PC-9 (cell line): ENCODE data around the gene TMEM234. TPM values are rescaled to one million over a fixed set of nuclear protein-coding genes. Genes with fewer than 3 reads are reported as not detected.

Experiments used
- BruUV-seq: library from RNA; stranded (reverse); fragments of 400-500 nt; replicated peaks from 2 replicates; lab custom pipeline; 2021; lab: Mats Ljungman, UMichigan
- CTCF ChIA-PET: fragments of 300-600 bp; sonication (Branson Sonifier 250); formaldehyde crosslinking; loops from one replicate; lab custom pipeline; 2022; ENCODE audit warnings: antibody characterized with exemption; lab: Charles Lee
- POLR2A ChIA-PET: fragments of 300-600 bp; sonication (Branson Sonifier 250); formaldehyde crosslinking; loops from one replicate; lab custom pipeline; 2022; ENCODE audit warnings: antibody characterized with exemption; ENCODE audit not compliant: unreplicated experiment; lab: Charles Lee
- DNase-seq, 2 experiments: peaks; one replicate each; pipeline versions ENCODE4 v3.0.0 to v3.0.0-alpha.2; 2015 to 2022; ENCODE audit warnings: mixed read lengths in 1 of 2
- H2AFZ ChIP-seq: fragments of 200-600 bp; sonication (generic); 2 replicates; pipeline ENCODE4 v1.8.1; 2017; ENCODE audit warnings: antibody characterized with exemption
- H3F3A ChIP-seq: fragments of 200-600 bp; sonication (generic); 2 replicates; pipeline ENCODE4 v1.8.1; 2017; ENCODE audit warnings: antibody characterized with exemption, mild to moderate bottlenecking, low read depth; ENCODE audit not compliant: insufficient read depth
- H3K27ac ChIP-seq: fragments of 200-600 bp; sonication (generic); 2 replicates; pipeline ENCODE4 v1.6.1; 2016; ENCODE audit warnings: mixed run types
- H3K27me3 ChIP-seq: fragments of 200-600 bp; sonication (generic); 2 replicates; pipeline ENCODE4 v1.6.1; 2016; ENCODE audit warnings: low read depth, mixed run types; ENCODE audit not compliant: insufficient read depth
- H3K36me3 ChIP-seq: fragments of 200-600 bp; sonication (generic); 2 replicates; pipeline ENCODE4 v1.6.1; 2016; ENCODE audit warnings: low read depth, mixed run types
- H3K4me1 ChIP-seq: fragments of 200-600 bp; sonication (generic); replicated peaks from 2 replicates; pipeline ENCODE4 v1.6.1; 2016; ENCODE audit warnings: mixed run types; ENCODE audit not compliant: insufficient read depth
- H3K4me2 ChIP-seq: fragments of 200-600 bp; sonication (generic); 2 replicates; pipeline ENCODE4 v1.6.1; 2017; ENCODE audit warnings: mixed run types
- H3K4me3 ChIP-seq: fragments of 200-600 bp; sonication (generic); 2 replicates; pipeline ENCODE4 v1.6.1; 2016; ENCODE audit warnings: mixed run types
- H3K79me2 ChIP-seq: fragments of 200-600 bp; sonication (generic); 2 replicates; pipeline ENCODE4 v1.6.1; 2017; ENCODE audit warnings: low read depth, mixed run types
- H3K9me2 ChIP-seq: fragments of 200-600 bp; sonication (generic); 2 replicates; pipeline ENCODE4 v1.8.1; 2017; ENCODE audit warnings: mild to moderate bottlenecking; ENCODE audit not compliant: insufficient read depth
- H3K9me3 ChIP-seq: fragments of 200-600 bp; sonication (generic); 2 replicates; pipeline ENCODE4 v1.8.1; 2016; ENCODE audit warnings: low read depth; ENCODE audit not compliant: insufficient read depth
- H4K20me1 ChIP-seq: fragments of 200-600 bp; sonication (generic); 2 replicates; pipeline ENCODE4 v1.8.1; 2017; ENCODE audit not compliant: insufficient read depth
- CTCF ChIP-seq: fragments of 200-600 bp; sonication (generic); conservative IDR thresholded peaks from 2 replicates; pipeline ENCODE4 v1.6.1; 2017; ENCODE audit warnings: mixed run types, antibody characterized with exemption, mild to moderate bottlenecking, moderate library complexity
- EZH2 ChIP-seq: fragments of 200-600 bp; sonication (generic); IDR thresholded peaks from 2 replicates; pipeline ENCODE4 v1.8.0; 2017; ENCODE audit warnings: antibody characterized with exemption, low read depth
- intact Hi-C: fragments of 100-400 bp; cut with micrococcal nuclease; formaldehyde crosslinking; loops from one replicate; pipeline ENCODE4 v1.10.0; 2022; ENCODE audit not compliant: unreplicated experiment
- total RNA-seq: library from RNA; stranded (reverse); gene quantifications from 2 replicates; pipeline ENCODE4 v1.2.3, GENCODE V29; 2021

Gene TMEM234
- total RNA-seq, 1 experiment from 2014 or later = 14.1 TPM

DNA sequence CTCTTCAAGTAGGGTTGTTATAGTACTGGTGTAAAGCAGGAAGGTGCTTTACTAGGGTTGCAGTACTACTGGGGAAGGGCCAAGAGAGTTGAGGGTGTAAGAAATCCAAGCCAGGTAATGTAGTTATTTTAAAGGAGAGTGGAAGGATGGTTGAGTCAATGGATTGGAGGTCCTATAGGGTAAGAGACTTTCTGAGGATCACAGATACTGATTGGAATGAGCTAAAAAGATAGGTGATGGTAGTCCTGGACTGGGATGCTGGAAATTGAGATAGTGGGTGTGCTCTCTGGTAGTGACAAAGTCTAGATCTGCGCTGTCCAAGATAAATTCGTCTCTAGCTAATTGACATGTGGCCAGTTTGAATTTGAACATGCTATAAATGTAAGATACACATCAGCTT, 35.7 kb downstream of the TMEM234 start:
- no peak overlapping the region for H2AFZ ChIP-seq
- CTCF ChIA-PET = no interaction called here
- peaks cover 4% of the 10 kb centered on the region; the same call in 1 of the 2 replicates for H3F3A ChIP-seq
- no peak overlapping the region for H3K4me2 ChIP-seq
- H3K79me2 ChIP-seq = peaks cover 51% of the 10 kb centered on the region
- H3K27ac ChIP-seq = peak overlapping the region; percentile 45
- H3K9me2 ChIP-seq = no peaks in the 10 kb centered on the region
- DNase-seq = no peak
- H3K4me3 ChIP-seq = no peak overlapping the region
- peaks cover 3% of the 10 kb centered on the region for H3K4me1 ChIP-seq
- peaks cover 18% of the 10 kb centered on the region for H4K20me1 ChIP-seq
- POLR2A ChIA-PET = no interaction called here
- no peak for TF ChIP-seq EZH2
- no peak for TF ChIP-seq CTCF
- intact Hi-C loops = no loop called here
- H3K27me3 ChIP-seq = no peaks in the 10 kb centered on the region
- BruUV-seq = no TSS peak
- peaks cover 77% of the 10 kb centered on the region for H3K36me3 ChIP-seq
- H3K9me3 ChIP-seq = no peaks in the 10 kb centered on the region

DNA sequence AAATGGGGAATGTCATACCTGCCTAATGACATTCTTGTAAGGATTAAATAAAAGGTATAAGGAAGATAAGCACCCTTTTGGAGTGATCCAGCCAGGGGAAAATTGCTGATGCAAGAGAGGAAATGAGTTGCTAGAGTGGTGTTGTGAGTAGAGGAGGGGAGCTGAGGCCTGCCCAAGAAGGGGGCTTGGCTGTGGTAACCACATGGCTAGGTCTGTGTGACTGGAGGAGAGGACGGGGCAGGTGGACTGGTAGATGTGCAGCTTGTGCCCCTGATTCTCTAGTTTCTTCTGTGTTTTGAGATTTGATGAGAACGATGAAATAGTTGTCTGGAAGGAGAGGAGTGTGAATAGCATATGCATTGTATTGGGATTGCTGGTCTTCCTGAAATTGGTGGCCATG, 36.1 kb downstream of the TMEM234 start:
- Histone ChIP-seq H3K9me3 (no peaks in the 10 kb centered on the region), H3K9me2 (no peaks in the 10 kb centered on the region), H3K4me2 (no peak overlapping the region), H4K20me1 (peaks cover 22% of the 10 kb centered on the region), H3K79me2 (peaks cover 55% of the 10 kb centered on the region), H2AFZ (no peak overlapping the region), H3K27ac (peak overlapping the region; percentile 45), H3K36me3 (peaks cover 77% of the 10 kb centered on the region), H3K27me3 (no peaks in the 10 kb centered on the region), H3K4me1 (peaks cover 7% of the 10 kb centered on the region), H3F3A (peaks cover 8% of the 10 kb centered on the region; the same call in 1 of the 2 replicates), H3K4me3 (no peak overlapping the region)
- BruUV-seq = no TSS peak
- ChIA-PET CTCF (no interaction called here), POLR2A (no interaction called here)
- TF ChIP-seq CTCF (no peak), EZH2 (no peak)
- DNase-seq = no peak
- intact Hi-C loops = no loop called here

GRCh38 chr1:32184650-32185049, 37.5 kb downstream of the TMEM234 start:
- TF ChIP-seq EZH2 (no peak), CTCF (no peak)
- Histone ChIP-seq H3F3A (peaks cover 17% of the 10 kb centered on the region; the same call in 1 of the 2 replicates), H3K27ac (no peak overlapping the region), H3K4me2 (no peak overlapping the region), H3K36me3 (peaks cover 72% of the 10 kb centered on the region), H3K4me3 (no peak overlapping the region), H4K20me1 (peaks cover 28% of the 10 kb centered on the region; the same call in 1 of the 2 replicates), H3K9me3 (no peaks in the 10 kb centered on the region), H3K9me2 (no peaks in the 10 kb centered on the region), H3K4me1 (peaks cover 12% of the 10 kb centered on the region), H3K27me3 (no peaks in the 10 kb centered on the region), H3K79me2 (peaks cover 67% of the 10 kb centered on the region), H2AFZ (no peak overlapping the region)
- ChIA-PET CTCF (no interaction called here), POLR2A (no interaction called here)
- BruUV-seq = no TSS peak
- DNase-seq = no peak
- intact Hi-C loops = no loop called here
